ENCODE measurements around the gene S100G. TPM values are rescaled to one million over a fixed set of nuclear protein-coding genes. Genes with fewer than 3 reads are reported as not detected.
"Not testable (repeated sequence)": the region's sequence is repeated elsewhere in the genome, so short reads cannot be mapped to it uniquely, and the experiment has no call there.

Gene S100G
- polyA plus RNA-seq, 1 donor, result 18.2 TPM

GRCh38 chrX:16618422-16618821 lies 31.5 kb upstream of the S100G start:
- no CpG with 5 or more reads among the region's 1 CpG for WGBS (ENCODE audit: insufficient coverage, low lambda C conversion rate)
- Histone ChIP-seq H3K36me3 (ENCODE audit: control insufficient read depth, insufficient read depth, low read length) (peaks cover 22% of the 10 kb centered on the region), H3K4me1 (ENCODE audit: control insufficient read depth, insufficient read depth, low read length) (no peaks in the 10 kb centered on the region), H3K9me3 (ENCODE audit: control insufficient read depth, low read depth, low read length) (no peaks in the 10 kb centered on the region), H3K27me3 (ENCODE audit: control insufficient read depth, insufficient read depth, low read length) (no peaks in the 10 kb centered on the region), H3K27ac (ENCODE audit: low read length) (no peak overlapping the region), H3K4me3 (ENCODE audit: low read length) (no peak overlapping the region)
- no peak for DNase-seq

- no peak for DNase-seq
These were observed 30.9 kb upstream of the S100G start for GRCh38 chrX:16619024-16619423.

GRCh38 chrX:16628511-16628910 lies 21.4 kb upstream of the S100G start:
- H3K4me1 ChIP-seq (ENCODE audit: control insufficient read depth, insufficient read depth, low read length); H3K27ac ChIP-seq (ENCODE audit: low read length); H3K36me3 ChIP-seq (ENCODE audit: control insufficient read depth, insufficient read depth, low read length); DNase-seq; H3K9me3 ChIP-seq (ENCODE audit: control insufficient read depth, low read depth, low read length); H3K27me3 ChIP-seq (ENCODE audit: control insufficient read depth, insufficient read depth, low read length); H3K4me3 ChIP-seq (ENCODE audit: low read length): not testable (repeated sequence)
- WGBS (ENCODE audit: insufficient coverage, low lambda C conversion rate), result no CpG with 5 or more reads among the region's 6 CpGs

More at GRCh38 chrX:16619024-16619423, 30.9 kb upstream of the S100G start:
- H3K27ac ChIP-seq (ENCODE audit: low read length), result no peak overlapping the region
- no peaks in the 10 kb centered on the region for H3K9me3 ChIP-seq (ENCODE audit: control insufficient read depth, low read depth, low read length)
- H3K27me3 ChIP-seq (ENCODE audit: control insufficient read depth, insufficient read depth, low read length), result no peaks in the 10 kb centered on the region
- no CpG with 5 or more reads among the region's 2 CpGs for WGBS (ENCODE audit: insufficient coverage, low lambda C conversion rate)
- no peak overlapping the region for H3K4me3 ChIP-seq (ENCODE audit: low read length)
- no peaks in the 10 kb centered on the region for H3K4me1 ChIP-seq (ENCODE audit: control insufficient read depth, insufficient read depth, low read length)
- peaks cover 20% of the 10 kb centered on the region for H3K36me3 ChIP-seq (ENCODE audit: control insufficient read depth, insufficient read depth, low read length)

- no peaks in the 10 kb centered on the region for H3K36me3 ChIP-seq (ENCODE audit: control insufficient read depth, insufficient read depth, low read length)
- no peaks in the 10 kb centered on the region for H3K9me3 ChIP-seq (ENCODE audit: control insufficient read depth, low read depth, low read length)
- H3K4me3 ChIP-seq (ENCODE audit: low read length), result no peak overlapping the region
- H3K4me1 ChIP-seq (ENCODE audit: control insufficient read depth, insufficient read depth, low read length), result peaks cover 2% of the 10 kb centered on the region
- 60% methylated on average over 1 of the region's 17 CpGs for WGBS (ENCODE audit: insufficient coverage, low lambda C conversion rate)
- H3K27me3 ChIP-seq (ENCODE audit: control insufficient read depth, insufficient read depth, low read length), result no peaks in the 10 kb centered on the region
- no peak for DNase-seq
- no peak overlapping the region for H3K27ac ChIP-seq (ENCODE audit: low read length)
These were observed 20.9 kb upstream of the S100G start for GRCh38 chrX:16628946-16629595.

GRCh38 chrX:16629909-16630308 lies 20.0 kb upstream of the S100G start:
- Histone ChIP-seq H3K27ac (ENCODE audit: low read length) (no peak overlapping the region), H3K4me3 (ENCODE audit: low read length) (no peak overlapping the region)
- DNase-seq, result no peak

GRCh38 chrX:16633754-16634153 lies 16.2 kb upstream of the S100G start:
- Histone ChIP-seq H3K4me1 (ENCODE audit: control insufficient read depth, insufficient read depth, low read length) (peaks cover 2% of the 10 kb centered on the region), H3K9me3 (ENCODE audit: control insufficient read depth, low read depth, low read length) (no peaks in the 10 kb centered on the region), H3K27ac (ENCODE audit: low read length) (peak overlapping the region; percentile 30), H3K36me3 (ENCODE audit: control insufficient read depth, insufficient read depth, low read length) (peaks cover 3% of the 10 kb centered on the region), H3K4me3 (ENCODE audit: low read length) (no peak overlapping the region), H3K27me3 (ENCODE audit: control insufficient read depth, insufficient read depth, low read length) (no peaks in the 10 kb centered on the region)
- no CpG with 5 or more reads among the region's 4 CpGs for WGBS (ENCODE audit: insufficient coverage, low lambda C conversion rate)
- peak in 1 of 2 donors; percentile 41 for DNase-seq

More at GRCh38 chrX:16629909-16630308, 20.0 kb upstream of the S100G start:
- peaks cover 2% of the 10 kb centered on the region for H3K4me1 ChIP-seq (ENCODE audit: control insufficient read depth, insufficient read depth, low read length)
- no peaks in the 10 kb centered on the region for H3K9me3 ChIP-seq (ENCODE audit: control insufficient read depth, low read depth, low read length)
- H3K27me3 ChIP-seq (ENCODE audit: control insufficient read depth, insufficient read depth, low read length), result no peaks in the 10 kb centered on the region
- WGBS (ENCODE audit: insufficient coverage, low lambda C conversion rate), result no CpG with 5 or more reads among the region's 4 CpGs
- H3K36me3 ChIP-seq (ENCODE audit: control insufficient read depth, insufficient read depth, low read length), result no peaks in the 10 kb centered on the region

GRCh38 chrX:16635040-16635439 lies 14.9 kb upstream of the S100G start:
- no peaks in the 10 kb centered on the region for H3K27me3 ChIP-seq (ENCODE audit: control insufficient read depth, insufficient read depth, low read length)
- H3K4me1 ChIP-seq (ENCODE audit: control insufficient read depth, insufficient read depth, low read length), result no peaks in the 10 kb centered on the region
- H3K9me3 ChIP-seq (ENCODE audit: control insufficient read depth, low read depth, low read length), result no peaks in the 10 kb centered on the region
- no peak overlapping the region for H3K4me3 ChIP-seq (ENCODE audit: low read length)
- H3K36me3 ChIP-seq (ENCODE audit: control insufficient read depth, insufficient read depth, low read length), result peaks cover 5% of the 10 kb centered on the region
- no CpG with 5 or more reads among the region's 5 CpGs for WGBS (ENCODE audit: insufficient coverage, low lambda C conversion rate)
- H3K27ac ChIP-seq (ENCODE audit: low read length), result no peak overlapping the region
- DNase-seq, result no peak

GRCh38 chrX:16635596-16635995 lies 14.4 kb upstream of the S100G start:
- H3K27me3 ChIP-seq (ENCODE audit: control insufficient read depth, insufficient read depth, low read length), result no peaks in the 10 kb centered on the region
- peaks cover 7% of the 10 kb centered on the region for H3K36me3 ChIP-seq (ENCODE audit: control insufficient read depth, insufficient read depth, low read length)
- H3K9me3 ChIP-seq (ENCODE audit: control insufficient read depth, low read depth, low read length), result no peaks in the 10 kb centered on the region
- no peaks in the 10 kb centered on the region for H3K4me1 ChIP-seq (ENCODE audit: control insufficient read depth, insufficient read depth, low read length)
- no peak overlapping the region for H3K4me3 ChIP-seq (ENCODE audit: low read length)
- no peak for DNase-seq
- WGBS (ENCODE audit: insufficient coverage, low lambda C conversion rate), result no CpG with 5 or more reads among the region's 3 CpGs
- H3K27ac ChIP-seq (ENCODE audit: low read length), result no peak overlapping the region

GRCh38 chrX:16638533-16638932 lies 11.4 kb upstream of the S100G start:
- Histone ChIP-seq H3K36me3 (ENCODE audit: control insufficient read depth, insufficient read depth, low read length) (peaks cover 7% of the 10 kb centered on the region), H3K27ac (ENCODE audit: low read length) (no peak overlapping the region), H3K9me3 (ENCODE audit: control insufficient read depth, low read depth, low read length) (no peaks in the 10 kb centered on the region), H3K4me3 (ENCODE audit: low read length) (no peak overlapping the region), H3K27me3 (ENCODE audit: control insufficient read depth, insufficient read depth, low read length) (no peaks in the 10 kb centered on the region), H3K4me1 (ENCODE audit: control insufficient read depth, insufficient read depth, low read length) (no peaks in the 10 kb centered on the region)
- DNase-seq, result no peak
- no CpG with 5 or more reads among the region's 7 CpGs for WGBS (ENCODE audit: insufficient coverage, low lambda C conversion rate)

- Histone ChIP-seq H3K9me3 (ENCODE audit: control insufficient read depth, low read depth, low read length) (no peaks in the 10 kb centered on the region), H3K27me3 (ENCODE audit: control insufficient read depth, insufficient read depth, low read length) (no peaks in the 10 kb centered on the region), H3K4me3 (ENCODE audit: low read length) (no peak overlapping the region), H3K4me1 (ENCODE audit: control insufficient read depth, insufficient read depth, low read length) (no peaks in the 10 kb centered on the region), H3K27ac (ENCODE audit: low read length) (peak overlapping the region; percentile 53), H3K36me3 (ENCODE audit: control insufficient read depth, insufficient read depth, low read length) (peaks cover 7% of the 10 kb centered on the region)
- 76% methylated on average over 3 of the region's 6 CpGs for WGBS (ENCODE audit: insufficient coverage, low lambda C conversion rate)
- no peak for DNase-seq
These were observed 10.0 kb upstream of the S100G start for GRCh38 chrX:16639966-16640365.

- Histone ChIP-seq H3K27ac (ENCODE audit: low read length) (peak overlapping the region; percentile 53), H3K36me3 (ENCODE audit: control insufficient read depth, insufficient read depth, low read length) (peaks cover 7% of the 10 kb centered on the region), H3K4me1 (ENCODE audit: control insufficient read depth, insufficient read depth, low read length) (peaks cover 8% of the 10 kb centered on the region), H3K4me3 (ENCODE audit: low read length) (no peak overlapping the region), H3K27me3 (ENCODE audit: control insufficient read depth, insufficient read depth, low read length) (no peaks in the 10 kb centered on the region), H3K9me3 (ENCODE audit: control insufficient read depth, low read depth, low read length) (no peaks in the 10 kb centered on the region)
- peak in 1 of 2 donors; percentile 41 for DNase-seq
- no CpG with 5 or more reads among the region's 4 CpGs for WGBS (ENCODE audit: insufficient coverage, low lambda C conversion rate)
These were observed 9.1 kb upstream of the S100G start for GRCh38 chrX:16640823-16641222.
